ENCODE measurements around the gene GTF3C4.

GTF3C4 gene

GRCh38 chr9:132670457-132671391 lies at the start of gene GTF3C4:
TSS of gene GTF3C4 (plus strand) at chr9:132670464. CDS start at chr9:132670599, 135 bp downstream.
- DNase-seq: peak; percentile 75

- DNase-seq: peak; percentile 46
Observed at GRCh38 chr9:132622159-132622558, 48.1 kb upstream of the GTF3C4 start.

- DNase-seq: no peak
Observed at GRCh38 chr9:132626285-132626684, 44.0 kb upstream of the GTF3C4 start.

GRCh38 chr9:132627106-132627505 lies 43.2 kb upstream of the GTF3C4 start:
- no peak for DNase-seq

GRCh38 chr9:132627594-132627993 lies 42.7 kb upstream of the GTF3C4 start:
- DNase-seq: no peak

- DNase-seq: no peak
Observed at GRCh38 chr9:132628746-132629145, 41.5 kb upstream of the GTF3C4 start.

GRCh38 chr9:132630116-132630515 lies 40.1 kb upstream of the GTF3C4 start:
- DNase-seq: no peak

- no peak for DNase-seq
Observed at GRCh38 chr9:132630811-132631210, 39.5 kb upstream of the GTF3C4 start.

GRCh38 chr9:132631280-132631679 lies 39.0 kb upstream of the GTF3C4 start:
- no peak for DNase-seq

GRCh38 chr9:132631685-132632084 lies 38.6 kb upstream of the GTF3C4 start:
- DNase-seq: no peak

GRCh38 chr9:132632413-132633129 lies 37.7 kb upstream of the GTF3C4 start:
- no peak for DNase-seq

GRCh38 chr9:132634327-132634726 lies 35.9 kb upstream of the GTF3C4 start:
- DNase-seq: no peak

GRCh38 chr9:132637351-132637750 lies 32.9 kb upstream of the GTF3C4 start:
- DNase-seq: peak; percentile 72

GRCh38 chr9:132637801-132638200 lies 32.5 kb upstream of the GTF3C4 start:
- no peak for DNase-seq

GRCh38 chr9:132638240-132638639 lies 32.0 kb upstream of the GTF3C4 start:
- no peak for DNase-seq

- no peak for DNase-seq
Observed at GRCh38 chr9:132639322-132639721, 30.9 kb upstream of the GTF3C4 start.

GRCh38 chr9:132641216-132641615 lies 29.0 kb upstream of the GTF3C4 start:
- DNase-seq: no peak

- no peak for DNase-seq
Observed at GRCh38 chr9:132644251-132644650, 26.0 kb upstream of the GTF3C4 start.

- no peak for DNase-seq
Observed at GRCh38 chr9:132645306-132645705, 25.0 kb upstream of the GTF3C4 start.

- no peak for DNase-seq
Observed at GRCh38 chr9:132645711-132646110, 24.6 kb upstream of the GTF3C4 start.

- no peak for DNase-seq
Observed at GRCh38 chr9:132646726-132647125, 23.5 kb upstream of the GTF3C4 start.

GRCh38 chr9:132647355-132647754 lies 22.9 kb upstream of the GTF3C4 start:
- DNase-seq: no peak

GRCh38 chr9:132647806-132648205 lies 22.5 kb upstream of the GTF3C4 start:
- no peak for DNase-seq

- DNase-seq: no peak
Observed at GRCh38 chr9:132648283-132648682, 22.0 kb upstream of the GTF3C4 start.

Data from NCI-H1436 (cell line).